ENCODE data around the gene WDR37.

DNA sequence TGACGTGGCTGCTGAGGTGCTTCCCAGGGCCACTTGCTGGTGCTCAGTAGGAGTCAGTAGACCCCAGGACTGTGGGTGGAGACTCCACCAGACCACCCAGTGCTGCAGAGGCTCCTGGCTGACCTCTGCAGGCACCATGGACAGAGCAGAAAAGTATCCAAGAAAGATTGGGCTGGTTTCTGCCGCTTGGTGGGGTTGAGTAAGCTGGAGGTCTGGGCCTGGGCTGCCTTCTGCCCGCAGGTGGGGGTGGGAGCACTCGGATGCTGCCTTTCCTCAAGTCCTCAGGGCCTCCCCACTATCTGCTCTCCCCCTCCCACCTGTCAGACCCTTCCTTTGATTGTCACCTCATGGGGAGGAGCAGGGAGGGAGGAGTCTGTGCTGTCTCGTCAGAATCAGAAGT, 91.6 kb downstream of the WDR37 start:
- TF ChIP-seq CTCF (IDR thresholded peaks at IDR 0.05) (no peak), POLR2A (IDR thresholded peaks at IDR 0.05) (no peak)
